Psoas muscle (tissue), 8 donors: ENCODE results near the gene FAM3D. TPM values are rescaled to one million over a fixed set of nuclear protein-coding genes. Genes with fewer than 3 reads are reported as not detected.

Experiments
- ATAC-seq, 4 donors: fragments of 200-7000 bp; cut with Tn5 transposase; one replicate each; pipeline ENCODE4 v1.9.1; 2020; ENCODE audit warnings: moderate library complexity in 3 of 4, mild to moderate bottlenecking in 2 of 4
- DNase-seq, 2 donors: peaks; one replicate each; pipeline ENCODE4 v3.0.0-alpha.2; 2020
- H3K27ac ChIP-seq: fragments of 200-600 bp; one replicate; pipeline ENCODE4 v1.8.0; 2022
- H3K27me3 ChIP-seq, 3 donors: fragments of 200-600 bp in 1 of 3; one replicate each; pipeline versions ENCODE4 v1.6.1 to v1.8.0; 2013 to 2022; ENCODE audit warnings: low read length in 2 of 3, mild to moderate bottlenecking in 2 of 3, moderate library complexity in 1 of 3; ENCODE audit not compliant: insufficient read depth in 3 of 3
- H3K36me3 ChIP-seq, 2 donors: fragments of 200-600 bp in 1 of 2; one replicate each; pipeline versions ENCODE4 v1.6.1 to v1.8.0; 2013 to 2022; ENCODE audit warnings: low read depth in 1 of 2, mild to moderate bottlenecking in 1 of 2, moderate library complexity in 1 of 2; ENCODE audit not compliant: insufficient read depth in 1 of 2
- H3K4me1 ChIP-seq: fragments of 200-600 bp; one replicate; pipeline ENCODE4 v1.8.0; 2022
- H3K4me3 ChIP-seq: fragments of 200-600 bp; one replicate; pipeline ENCODE4 v1.8.0; 2022; ENCODE audit warnings: mild to moderate bottlenecking
- H3K9me3 ChIP-seq: fragments of 200-600 bp; one replicate; pipeline ENCODE4 v1.8.0; 2022
- WGBS, 3 donors: extraction: QIAGEN DNeasy Blood & Tissue Kit; methylation state at CpG; one replicate each; pipeline versions ENCODE4 v1.1.6 to v1.1.7; 2013; 5-methylcytosine and 5-hydroxymethylcytosine counted together
- intact Hi-C, 2 donors: fragments of 100-400 bp; cut with DNase I; formaldehyde crosslinking; loops; one replicate each; pipeline versions ENCODE4 v1.11.0 to v1.14.2; 2022
- polyA plus RNA-seq, 3 donors: library from polyadenylated mRNA; stranded (reverse); fragments of 200-250 nt; gene quantifications; one replicate each; pipeline ENCODE4 v1.2.3, GENCODE V29; 2013
- total RNA-seq, 4 donors: library from RNA; stranded (reverse); fragmentation: NEBNext Ultra II Directional in 2 of 4; extraction: Animal tissue kit (Norgen Biotek cat#: 25700) in 2 of 4; gene quantifications; one replicate each; pipeline versions ENCODE4 v1.2.1 to v1.2.4, GENCODE V29; 2021 to 2023
- TF ChIP-seq, protein P1 (sequence below): fragments of 200-600 bp; IDR thresholded peaks from one replicate; pipeline ENCODE4 v1.8.0; 2022; ENCODE audit warnings: antibody characterized with exemption
- donor health status: healthy with polysubstance abuse.
- donor health status: DM: no; HTN: no; CAD: no; lungs with moderate emphysema.
- donor health status: Bipolar disorder and iron deficiency.
- donor health status: healthy.
- donor health status: DM: yes; HTN: yes; CAD: no.
- donor health status: DM: no; HTN: no; CAD: no.
- donor health status: DM: no; HTN: no; CAD: no.
- donor health status: DM: yes; HTN: yes; CAD: no.

FAM3D gene
- total and polyA plus RNA-seq, 7 donors, result 0.05 TPM; not detected in 6

DNA sequence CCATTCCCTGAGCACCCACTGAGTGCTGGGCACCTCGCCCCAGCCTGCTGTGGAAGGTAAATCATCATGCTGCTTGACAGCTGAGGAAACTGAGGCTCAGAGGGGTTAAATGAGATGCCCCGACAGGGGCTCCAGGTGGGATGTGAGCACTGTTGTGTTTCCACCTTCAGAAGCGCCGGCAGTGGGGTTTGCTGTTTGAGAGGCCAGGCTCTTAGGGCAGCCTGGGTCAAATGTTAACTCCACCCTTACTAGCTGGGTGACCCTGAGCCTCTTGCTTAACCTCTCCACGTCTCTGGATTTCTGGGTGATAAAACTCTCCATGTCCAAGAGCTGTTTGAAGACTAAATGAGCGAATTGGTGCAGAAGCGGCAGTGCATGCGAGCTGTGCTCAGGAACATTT is 43.1 kb downstream of the FAM3D start:
- ATAC-seq (no peak), DNase-seq (no peak)
- intact Hi-C loops, result no loop called here
- no peak overlapping the region for H3K4me3 ChIP-seq
- TF ChIP-seq, protein P1, sequence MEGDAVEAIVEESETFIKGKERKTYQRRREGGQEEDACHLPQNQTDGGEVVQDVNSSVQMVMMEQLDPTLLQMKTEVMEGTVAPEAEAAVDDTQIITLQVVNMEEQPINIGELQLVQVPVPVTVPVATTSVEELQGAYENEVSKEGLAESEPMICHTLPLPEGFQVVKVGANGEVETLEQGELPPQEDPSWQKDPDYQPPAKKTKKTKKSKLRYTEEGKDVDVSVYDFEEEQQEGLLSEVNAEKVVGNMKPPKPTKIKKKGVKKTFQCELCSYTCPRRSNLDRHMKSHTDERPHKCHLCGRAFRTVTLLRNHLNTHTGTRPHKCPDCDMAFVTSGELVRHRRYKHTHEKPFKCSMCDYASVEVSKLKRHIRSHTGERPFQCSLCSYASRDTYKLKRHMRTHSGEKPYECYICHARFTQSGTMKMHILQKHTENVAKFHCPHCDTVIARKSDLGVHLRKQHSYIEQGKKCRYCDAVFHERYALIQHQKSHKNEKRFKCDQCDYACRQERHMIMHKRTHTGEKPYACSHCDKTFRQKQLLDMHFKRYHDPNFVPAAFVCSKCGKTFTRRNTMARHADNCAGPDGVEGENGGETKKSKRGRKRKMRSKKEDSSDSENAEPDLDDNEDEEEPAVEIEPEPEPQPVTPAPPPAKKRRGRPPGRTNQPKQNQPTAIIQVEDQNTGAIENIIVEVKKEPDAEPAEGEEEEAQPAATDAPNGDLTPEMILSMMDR, result no peak
- H3K36me3 ChIP-seq, result no peaks in the 10 kb centered on the region
- H3K9me3 ChIP-seq, result no peaks in the 10 kb centered on the region
- H3K4me1 ChIP-seq, result peaks cover 4% of the 10 kb centered on the region
- WGBS, 3 donors, result 76 to 77% (median 76%) methylated on average over 8 of the region's 8 CpGs
- no peaks in the 10 kb centered on the region for H3K27me3 ChIP-seq
- no peak overlapping the region for H3K27ac ChIP-seq

DNA sequence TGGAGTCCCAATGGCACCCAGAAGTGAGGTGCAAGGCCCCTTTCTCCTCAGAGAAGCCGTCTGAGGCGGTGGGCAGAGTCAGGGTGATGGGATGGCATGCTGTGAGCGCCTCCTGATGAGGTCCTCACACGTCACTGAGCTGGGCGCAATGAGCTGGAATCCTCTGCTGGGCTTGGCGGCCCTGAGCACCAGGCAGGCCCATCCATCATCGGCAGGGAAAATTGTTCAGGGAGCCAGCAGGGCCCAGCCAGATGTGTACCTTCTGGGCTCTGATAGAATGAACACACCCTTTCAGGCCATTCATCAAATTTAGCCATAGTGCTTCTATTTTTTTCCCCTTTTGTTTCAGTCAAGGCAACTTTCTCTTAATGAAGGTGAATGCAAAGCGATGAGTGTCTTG is 43.7 kb downstream of the FAM3D start:
- H3K27me3 ChIP-seq, result no peaks in the 10 kb centered on the region
- 79 to 82% (median 81%) methylated on average over 8 of the region's 8 CpGs for WGBS, 3 donors
- ATAC-seq, result no peak
- intact Hi-C loops, result no loop called here
- DNase-seq, result no peak
- no peaks in the 10 kb centered on the region for H3K9me3 ChIP-seq
- H3K4me1 ChIP-seq, result peaks cover 4% of the 10 kb centered on the region
- no peaks in the 10 kb centered on the region for H3K36me3 ChIP-seq
- TF ChIP-seq, protein P1, result no peak
- H3K4me3 ChIP-seq, result no peak overlapping the region
- no peak overlapping the region for H3K27ac ChIP-seq

DNA sequence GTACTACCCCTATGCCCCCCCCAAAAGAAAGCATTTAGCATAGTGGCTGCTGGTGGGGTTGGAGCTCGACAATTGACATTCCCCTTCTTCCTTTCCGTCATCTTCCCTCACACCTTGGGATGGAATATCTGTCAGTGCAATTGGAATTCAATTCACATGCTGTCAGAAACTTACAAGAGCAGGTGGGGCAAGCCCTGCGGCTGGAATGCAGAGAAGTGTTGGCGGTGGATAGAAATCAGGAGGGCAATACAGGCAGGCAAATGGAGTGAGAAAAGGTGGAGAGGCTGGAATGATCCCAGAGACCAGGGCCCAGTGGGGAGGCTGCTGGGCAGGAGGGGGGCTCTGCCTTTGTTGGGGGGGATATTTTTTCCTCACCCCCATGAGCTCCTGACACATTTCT is 44.1 kb downstream of the FAM3D start:
- Histone ChIP-seq H3K4me1 (peaks cover 4% of the 10 kb centered on the region), H3K4me3 (no peak overlapping the region), H3K9me3 (no peaks in the 10 kb centered on the region), H3K36me3 (no peaks in the 10 kb centered on the region), H3K27ac (no peak overlapping the region), H3K27me3 (no peaks in the 10 kb centered on the region)
- ATAC-seq, result no peak
- DNase-seq, result no peak
- intact Hi-C loops, result no loop called here
- WGBS, 3 donors, result 86 to 90% (median 90%) methylated on average over 4 of the region's 4 CpGs
- TF ChIP-seq, protein P1, result no peak

DNA sequence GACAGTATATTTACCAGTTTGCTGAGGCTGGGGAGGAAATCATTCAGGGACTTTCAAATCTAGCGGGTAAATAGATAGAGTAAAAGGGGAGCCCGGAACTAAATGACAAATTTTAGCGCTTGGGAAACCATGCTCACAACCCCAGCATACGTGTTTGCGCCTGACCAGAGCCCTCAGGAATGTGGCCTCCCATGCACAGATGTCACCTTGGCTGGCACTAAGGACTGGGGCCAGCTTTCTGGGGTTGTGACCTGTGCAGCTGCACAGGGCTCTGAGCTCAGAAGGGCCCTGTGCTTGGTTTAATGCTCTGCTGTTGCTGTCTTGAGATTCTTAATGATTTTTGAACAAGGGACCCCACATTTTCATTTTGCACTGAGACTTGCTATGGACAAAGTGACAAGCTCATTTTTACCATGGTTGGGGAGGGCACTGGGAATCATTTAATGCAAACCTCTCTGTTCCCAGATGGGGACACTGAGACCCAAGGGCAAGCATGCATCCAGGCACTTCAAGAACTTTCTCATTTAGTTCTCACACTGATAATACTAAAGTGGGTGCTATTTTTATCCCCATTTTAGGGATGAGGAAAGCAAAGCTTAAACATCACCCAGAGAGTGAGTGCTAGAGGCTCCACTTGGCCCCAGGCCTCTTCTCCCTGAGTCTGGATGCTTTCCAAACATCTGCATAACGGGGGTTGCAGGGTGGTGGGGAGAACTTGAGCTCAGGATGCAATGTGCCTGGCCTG is 45.3 kb downstream of the FAM3D start:
- intact Hi-C loops, result no loop called here
- H3K27ac ChIP-seq, result no peak overlapping the region
- WGBS, 3 donors, result 68 to 84% (median 75%) methylated on average over 6 of the region's 6 CpGs
- TF ChIP-seq, protein P1, result no peak
- H3K4me3 ChIP-seq, result no peak overlapping the region
- H3K4me1 ChIP-seq, result peaks cover 4% of the 10 kb centered on the region
- DNase-seq (no peak), ATAC-seq (no peak)
- H3K9me3 ChIP-seq, result no peaks in the 10 kb centered on the region
- no peaks in the 10 kb centered on the region for H3K27me3 ChIP-seq
- no peaks in the 10 kb centered on the region for H3K36me3 ChIP-seq

DNA sequence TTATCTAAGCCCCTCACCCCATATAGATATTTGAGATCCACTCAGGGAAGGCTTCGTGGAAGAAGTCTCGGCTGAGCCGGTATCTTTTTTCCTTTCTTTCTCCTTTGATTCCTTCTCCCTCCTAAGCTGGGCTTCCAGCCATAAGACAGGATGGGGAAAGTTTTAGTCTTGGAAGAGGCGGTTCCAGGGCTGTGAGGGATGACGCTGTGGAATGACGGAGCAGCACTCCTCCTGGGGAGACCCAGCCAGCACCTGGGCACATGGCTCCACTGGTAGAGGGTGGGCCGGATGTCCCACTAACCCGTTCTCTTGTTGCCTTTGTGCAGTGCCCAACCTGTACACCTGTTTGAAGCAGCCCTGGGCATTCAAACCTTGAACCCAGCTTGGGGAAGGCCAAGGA is 46.2 kb downstream of the FAM3D start:
- Histone ChIP-seq H3K9me3 (no peaks in the 10 kb centered on the region), H3K4me1 (peaks cover 4% of the 10 kb centered on the region), H3K4me3 (no peak overlapping the region), H3K36me3 (no peaks in the 10 kb centered on the region), H3K27ac (no peak overlapping the region), H3K27me3 (no peaks in the 10 kb centered on the region)
- TF ChIP-seq, protein P1, result no peak
- 80 to 90% (median 86%) methylated on average over 8 of the region's 8 CpGs for WGBS, 3 donors
- ATAC-seq (peak in 1 of 4 donors; percentile 26), DNase-seq (no peak)
- intact Hi-C loops, result no loop called here
